Neuronal stem cell (in vitro differentiated cells): Measurements from ENCODE around the gene APOBEC4. TPM values are rescaled to one million over a fixed set of nuclear protein-coding genes. Genes with fewer than 3 reads are reported as not detected.

ENCODE experiments used
- DNase-seq: peaks from one replicate; pipeline ENCODE4 v3.0.0-alpha.2; 2013; ENCODE audit warnings: low spot score
- H2AFZ ChIP-seq: one replicate; pipeline ENCODE4 v1.6.1; 2013; ENCODE audit warnings: mild to moderate bottlenecking, low read length, inconsistent platforms
- H2AK5ac ChIP-seq: 2 replicates; pipeline ENCODE4 v1.6.1; 2013; ENCODE audit warnings: low read depth, mild to moderate bottlenecking, inconsistent platforms, low read length, moderate library complexity, mixed read lengths
- H2BK120ac ChIP-seq: 2 replicates; pipeline ENCODE4 v1.6.1; 2013; ENCODE audit warnings: low read depth, mild to moderate bottlenecking, inconsistent platforms, low read length, moderate library complexity, mixed read lengths
- H2BK12ac ChIP-seq: one replicate; pipeline ENCODE4 v1.6.1; 2013; ENCODE audit warnings: low read length, inconsistent platforms
- H2BK15ac ChIP-seq: 2 replicates; pipeline ENCODE4 v1.6.1; 2013; ENCODE audit warnings: mild to moderate bottlenecking, low read length, inconsistent platforms, mixed read lengths
- H2BK5ac ChIP-seq: one replicate; pipeline ENCODE4 v1.6.1; 2013; ENCODE audit warnings: inconsistent platforms, mild to moderate bottlenecking, low read length, moderate library complexity
- H3K14ac ChIP-seq: one replicate; pipeline ENCODE4 v1.6.1; 2013; ENCODE audit warnings: low read length, inconsistent platforms
- H3K18ac ChIP-seq: 2 replicates; pipeline ENCODE4 v1.6.1; 2013; ENCODE audit warnings: low read length, inconsistent platforms
- H3K23ac ChIP-seq: 2 replicates; pipeline ENCODE4 v1.6.1; 2013; ENCODE audit warnings: low read depth, mild to moderate bottlenecking, mixed read lengths, low read length, inconsistent platforms; ENCODE audit not compliant: poor library complexity
- H3K27ac ChIP-seq: replicated peaks from 3 replicates; pipeline ENCODE4 v1.5.1; 2013; ENCODE audit warnings: low read length, inconsistent platforms
- H3K27me3 ChIP-seq, 3 experiments: 2 replicates each; pipeline ENCODE4 v1.6.1; 2013; ENCODE audit warnings: low read length in 3 of 3, mild to moderate bottlenecking in 2 of 3, inconsistent platforms in 1 of 3, low read depth in 1 of 3, mixed read lengths in 1 of 3, moderate library complexity in 1 of 3; ENCODE audit not compliant: control insufficient read depth in 3 of 3, insufficient read depth in 3 of 3
- H3K36me3 ChIP-seq, 2 donors: replicated peaks in 1 of 2; 2 replicates each; pipeline ENCODE4 v1.6.1; 2013; ENCODE audit warnings: low read length in 2 of 2; ENCODE audit not compliant: control insufficient read depth in 2 of 2, insufficient read depth in 2 of 2
- H3K4ac ChIP-seq: 2 replicates; pipeline ENCODE4 v1.6.1; 2013; ENCODE audit warnings: inconsistent platforms, mild to moderate bottlenecking, low read length, moderate library complexity
- H3K4me1 ChIP-seq, 2 donors: 1 replicate in 1 of 2; 2 replicates in 1 of 2; pipeline ENCODE4 v1.6.1; 2013; ENCODE audit warnings: low read length in 2 of 2, low read depth in 1 of 2; ENCODE audit not compliant: control insufficient read depth in 2 of 2, insufficient read depth in 1 of 2
- H3K4me2 ChIP-seq: one replicate; pipeline ENCODE4 v1.6.1; 2013; ENCODE audit warnings: mild to moderate bottlenecking, low read length, inconsistent platforms; ENCODE audit not compliant: insufficient read depth, poor library complexity, severe bottlenecking
- H3K4me3 ChIP-seq, 2 donors: 2 replicates each; pipeline ENCODE4 v1.5.1; 2013; ENCODE audit warnings: low read length in 2 of 2, mild to moderate bottlenecking in 2 of 2, inconsistent platforms in 1 of 2, moderate library complexity in 1 of 2
- H3K79me1 ChIP-seq: one replicate; pipeline ENCODE4 v1.6.1; 2013; ENCODE audit warnings: low read depth, mild to moderate bottlenecking, inconsistent platforms, low read length, moderate library complexity
- H3K9ac ChIP-seq: one replicate; pipeline ENCODE4 v1.6.1; 2013; ENCODE audit warnings: mild to moderate bottlenecking, low read depth, low read length, inconsistent platforms; ENCODE audit not compliant: poor library complexity
- H3K9me3 ChIP-seq, 2 donors: replicated peaks in 1 of 2; 2 replicates each; pipeline versions ENCODE3 to v1.6.1; 2013; ENCODE audit warnings: low read length in 2 of 2, mild to moderate bottlenecking in 2 of 2, inconsistent platforms in 1 of 2, low read depth in 1 of 2, mixed read lengths in 1 of 2, moderate library complexity in 1 of 2; ENCODE audit not compliant: control insufficient read depth in 2 of 2, insufficient read depth in 1 of 2
- H4K8ac ChIP-seq: one replicate; pipeline ENCODE4 v1.6.1; 2013; ENCODE audit warnings: low read depth, mild to moderate bottlenecking, inconsistent platforms, low read length, moderate library complexity
- H4K91ac ChIP-seq: one replicate; pipeline ENCODE4 v1.6.1; 2013; ENCODE audit warnings: low read length, low read depth, mild to moderate bottlenecking, inconsistent platforms; ENCODE audit not compliant: poor library complexity
- WGBS, 2 donors: extraction: QIAGEN DNeasy Blood & Tissue Kit; methylation state at CpG; one replicate each; pipeline ENCODE4 v1.1.7; 2013; ENCODE audit warnings: missing lambda C conversion rate in 2 of 2, mixed read lengths in 1 of 2; ENCODE audit not compliant: insufficient read length in 2 of 2, insufficient replicate concordance in 1 of 2; ENCODE audit errors: extremely low coverage in 2 of 2; 5-methylcytosine and 5-hydroxymethylcytosine counted together
- polyA plus RNA-seq, 2 experiments: library from polyadenylated mRNA; stranded (reverse); fragments of 200-250 nt; gene quantifications; one replicate each; pipeline ENCODE4 v1.2.3, GENCODE V29; 2013

The APOBEC4 gene, protein sequence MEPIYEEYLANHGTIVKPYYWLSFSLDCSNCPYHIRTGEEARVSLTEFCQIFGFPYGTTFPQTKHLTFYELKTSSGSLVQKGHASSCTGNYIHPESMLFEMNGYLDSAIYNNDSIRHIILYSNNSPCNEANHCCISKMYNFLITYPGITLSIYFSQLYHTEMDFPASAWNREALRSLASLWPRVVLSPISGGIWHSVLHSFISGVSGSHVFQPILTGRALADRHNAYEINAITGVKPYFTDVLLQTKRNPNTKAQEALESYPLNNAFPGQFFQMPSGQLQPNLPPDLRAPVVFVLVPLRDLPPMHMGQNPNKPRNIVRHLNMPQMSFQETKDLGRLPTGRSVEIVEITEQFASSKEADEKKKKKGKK
- polyA plus RNA-seq (2013, experiment 1 of 2): not detected
- not detected for polyA plus RNA-seq (2013, experiment 2 of 2)

DNA sequence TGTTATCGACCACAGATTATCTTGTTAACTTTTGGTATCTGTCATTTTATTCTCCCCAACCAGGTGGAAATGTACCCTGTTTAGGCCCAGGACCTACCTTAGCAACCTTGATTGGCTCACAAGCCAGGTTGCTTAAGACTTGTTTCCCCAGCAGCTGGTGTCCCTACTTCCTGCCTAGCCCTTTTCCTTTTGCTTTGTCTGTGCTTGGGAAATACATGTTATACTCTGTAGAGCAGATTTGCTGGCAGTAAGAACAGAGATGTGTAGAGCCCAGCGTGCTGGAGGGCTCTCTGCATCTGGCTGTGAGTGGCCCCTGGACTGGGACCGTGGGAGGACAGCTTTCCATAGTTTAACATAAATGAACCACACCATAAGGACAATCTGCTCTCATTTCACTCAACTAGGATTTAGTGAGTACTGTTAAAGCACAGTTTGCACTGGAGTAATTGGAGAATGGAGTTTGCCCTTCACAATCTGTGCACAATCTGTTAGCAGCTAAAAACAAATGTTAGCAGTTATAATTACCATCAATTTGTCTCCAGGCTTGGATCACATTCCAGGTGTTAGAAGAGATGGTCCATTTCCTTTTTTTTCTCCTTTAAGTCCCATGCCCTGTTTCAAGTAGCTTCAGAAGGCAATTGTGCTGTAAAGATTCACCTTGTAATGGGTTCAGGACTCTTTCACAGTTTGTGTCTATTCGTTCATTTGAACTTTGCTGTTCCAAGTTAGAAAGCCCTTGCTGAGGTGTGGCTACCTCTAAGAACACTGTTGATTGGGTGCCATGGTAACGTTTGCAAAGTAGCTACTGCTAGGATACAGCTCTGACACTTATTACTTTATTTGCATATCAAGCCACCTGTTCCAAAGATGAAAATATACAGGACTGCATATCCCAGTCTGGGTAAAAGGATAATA lies at the start of gene APOBEC4:
Gene APOBEC4, minus strand, starts transcription at position 770 of the 915 bp plus-strand sequence. CDS start 4,535 bp downstream, outside the sequence.
- no peak within 1 kb of the TSS for H2AK5ac ChIP-seq
- H3K4me1 ChIP-seq: peaks cover 2 to 4% of the 10 kb centered on the region in 2 donors
- no peak within 1 kb of the TSS for H2BK15ac ChIP-seq
- no peak within 1 kb of the TSS for H2BK12ac ChIP-seq
- H3K14ac ChIP-seq: no peak within 1 kb of the TSS
- H3K27me3 ChIP-seq: no peaks in the 10 kb centered on the region
- no peak within 1 kb of the TSS for H4K8ac ChIP-seq
- H3K18ac ChIP-seq: no peak within 1 kb of the TSS
- no peak within 1 kb of the TSS for H3K23ac ChIP-seq
- no peak within 1 kb of the TSS for H3K27ac ChIP-seq
- no peak within 1 kb of the TSS for H3K4ac ChIP-seq
- H2AFZ ChIP-seq: no peak within 1 kb of the TSS
- H2BK120ac ChIP-seq: no peak within 1 kb of the TSS
- H3K9me3 ChIP-seq: peaks cover 0 to 4% of the 10 kb centered on the region in 2 donors
- H2BK5ac ChIP-seq: no peak within 1 kb of the TSS
- no peaks in the 10 kb centered on the region for H3K79me1 ChIP-seq
- WGBS, 2 donors: no CpG with 5 or more reads among the region's 5 CpGs
- H3K4me2 ChIP-seq: no peak within 1 kb of the TSS
- no peaks in the 10 kb centered on the region for H3K36me3 ChIP-seq
- no peak within 1 kb of the TSS for H3K9ac ChIP-seq
- H3K4me3 ChIP-seq: no peak within 1 kb of the TSS
- H4K91ac ChIP-seq: no peak within 1 kb of the TSS
- no peak for DNase-seq

DNA sequence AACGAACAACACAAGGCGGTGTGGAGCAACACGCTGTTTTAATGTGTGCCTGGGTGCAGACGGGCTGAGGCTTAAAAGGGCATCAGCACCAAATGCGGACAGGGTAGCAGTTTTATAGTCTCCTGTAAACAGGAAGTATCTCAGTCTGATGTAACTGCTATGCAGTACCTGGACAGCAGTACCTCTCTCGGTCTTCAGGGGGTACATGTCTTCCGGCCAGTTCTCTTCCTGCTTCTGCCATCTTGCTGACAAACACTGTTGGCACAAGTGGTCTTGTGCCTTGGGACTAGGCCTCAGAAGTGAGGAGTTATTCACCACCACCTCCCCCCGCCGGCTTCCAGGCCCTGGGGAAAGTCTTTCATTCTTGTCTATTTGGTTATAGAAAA lies 49.7 kb upstream of the APOBEC4 start:
- Histone ChIP-seq H4K91ac (no peak overlapping the region), H2BK15ac (no peak overlapping the region), H2AFZ (no peak overlapping the region), H4K8ac (no peak overlapping the region), H3K36me3 (no peaks in the 10 kb centered on the region), H3K23ac (peak overlapping the region; percentile 25), H3K4ac (no peak overlapping the region), H3K4me2 (no peak overlapping the region), H3K27me3 (no peaks in the 10 kb centered on the region), H3K9ac (no peak overlapping the region), H3K4me3 (no peak overlapping the region), H2BK120ac (no peak overlapping the region), H3K27ac (no peak overlapping the region), H3K79me1 (no peaks in the 10 kb centered on the region), H2BK5ac (no peak overlapping the region), H3K4me1 (peaks cover 0 to 5% of the 10 kb centered on the region in 2 donors), H3K14ac (no peak overlapping the region), H3K18ac (no peak overlapping the region), H2BK12ac (no peak overlapping the region), H3K9me3 (no peaks in the 10 kb centered on the region), H2AK5ac (no peak overlapping the region)
- DNase-seq: no peak
- no CpG with 5 or more reads among the region's 9 CpGs for WGBS, 2 donors

DNA sequence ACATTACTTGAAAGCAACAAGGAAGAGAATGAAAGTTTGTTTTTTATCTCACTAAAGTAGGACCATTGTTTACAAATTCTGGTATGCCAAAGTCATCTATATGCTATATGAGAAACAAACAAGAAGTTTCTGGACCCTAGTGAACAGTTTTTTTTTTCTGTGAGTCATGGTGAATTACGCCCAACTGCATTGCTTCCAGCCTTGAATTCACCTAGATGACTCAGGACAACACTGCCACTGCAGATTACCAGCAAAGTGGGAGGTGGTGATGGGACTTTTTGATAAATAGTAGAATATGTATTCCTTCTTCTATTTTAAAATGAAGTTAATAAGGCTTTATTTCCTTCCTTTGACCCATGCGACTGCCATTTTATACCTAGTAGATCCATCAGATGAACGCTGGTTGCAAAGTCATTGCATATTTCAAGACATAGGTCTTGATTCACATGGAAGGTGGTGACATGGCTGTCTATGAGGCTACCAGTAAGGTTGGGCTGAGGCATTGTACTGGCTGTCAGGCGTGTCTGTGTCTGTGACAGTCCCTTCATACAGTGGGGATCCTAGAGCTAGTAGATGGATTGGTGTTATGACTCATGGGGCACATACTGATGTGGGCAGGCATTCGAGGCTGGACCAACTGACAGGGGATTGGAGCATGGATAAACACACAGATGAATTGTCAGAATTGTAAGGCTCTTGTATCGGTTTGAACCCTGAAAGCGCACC lies 49.1 kb upstream of the APOBEC4 start:
- H3K79me1 ChIP-seq: no peaks in the 10 kb centered on the region
- no peak overlapping the region for H3K9ac ChIP-seq
- H3K9me3 ChIP-seq: no peaks in the 10 kb centered on the region
- H2AFZ ChIP-seq: no peak overlapping the region
- no peak overlapping the region for H3K4me2 ChIP-seq
- no peak overlapping the region for H3K27ac ChIP-seq
- no peak overlapping the region for H3K4ac ChIP-seq
- no CpG with 5 or more reads among the region's 7 CpGs for WGBS, 2 donors
- H2BK120ac ChIP-seq: no peak overlapping the region
- no peak overlapping the region for H2BK15ac ChIP-seq
- H3K14ac ChIP-seq: no peak overlapping the region
- no peak for DNase-seq
- no peak overlapping the region for H4K91ac ChIP-seq
- no peak overlapping the region for H2AK5ac ChIP-seq
- no peaks in the 10 kb centered on the region for H3K27me3 ChIP-seq
- H3K4me3 ChIP-seq: no peak overlapping the region
- no peaks in the 10 kb centered on the region for H3K36me3 ChIP-seq
- peaks cover 0 to 5% of the 10 kb centered on the region in 2 donors for H3K4me1 ChIP-seq
- H2BK5ac ChIP-seq: no peak overlapping the region
- H3K18ac ChIP-seq: no peak overlapping the region
- H3K23ac ChIP-seq: no peak overlapping the region
- H2BK12ac ChIP-seq: no peak overlapping the region
- no peak overlapping the region for H4K8ac ChIP-seq
